Hepatocyte (in vitro differentiated cells): ENCODE data around the gene DR1. TPM values are rescaled to one million over a fixed set of nuclear protein-coding genes. Genes with fewer than 3 reads are reported as not detected.

ENCODE experiments used
- DNase-seq: peaks from one replicate; pipeline ENCODE4 v3.0.0-alpha.2; 2016; ENCODE audit warnings: low spot score
- H2AFZ ChIP-seq: fragments of 200-600 bp; sonication (generic); 2 replicates; pipeline ENCODE4 v1.6.0; 2016; ENCODE audit warnings: antibody characterized with exemption, mild to moderate bottlenecking
- H3K27ac ChIP-seq: fragments of 200-600 bp; sonication (generic); 2 replicates; pipeline ENCODE4 v1.5.1; 2016; ENCODE audit warnings: mild to moderate bottlenecking
- H3K27me3 ChIP-seq: fragments of 200-600 bp; sonication (generic); 2 replicates; pipeline ENCODE4 v1.6.1; 2016
- H3K36me3 ChIP-seq: fragments of 200-600 bp; sonication (generic); replicated peaks from 2 replicates; pipeline ENCODE4 v1.5.1; 2016; ENCODE audit warnings: low read depth; ENCODE audit not compliant: insufficient read depth
- H3K4me1 ChIP-seq: fragments of 200-600 bp; sonication (generic); 2 replicates; pipeline ENCODE4 v1.5.1; 2016; ENCODE audit warnings: mild to moderate bottlenecking, moderate library complexity; ENCODE audit not compliant: insufficient read depth
- H3K4me2 ChIP-seq: fragments of 200-600 bp; sonication (generic); 2 replicates; pipeline ENCODE4 v1.6.0; 2016
- H3K4me3 ChIP-seq: fragments of 200-600 bp; sonication (generic); 2 replicates; pipeline ENCODE4 v1.5.1; 2016; ENCODE audit warnings: mild to moderate bottlenecking
- H3K79me2 ChIP-seq: fragments of 200-600 bp; sonication (generic); 2 replicates; pipeline ENCODE4 v1.6.0; 2017; ENCODE audit warnings: mild to moderate bottlenecking
- H3K9me2 ChIP-seq: fragments of 200-600 bp; sonication (generic); replicated peaks from 2 replicates; pipeline ENCODE4 v1.6.0; 2017; ENCODE audit warnings: mild to moderate bottlenecking; ENCODE audit not compliant: insufficient read depth
- H3K9me3 ChIP-seq: fragments of 200-600 bp; sonication (generic); 2 replicates; pipeline ENCODE4 v1.5.1; 2016; ENCODE audit warnings: low read depth, mild to moderate bottlenecking
- H4K20me1 ChIP-seq: fragments of 200-600 bp; sonication (generic); 2 replicates; pipeline ENCODE4 v1.6.0; 2016; ENCODE audit warnings: mild to moderate bottlenecking; ENCODE audit not compliant: insufficient read depth, poor library complexity, severe bottlenecking
- CTCF ChIP-seq: fragments of 200-600 bp; sonication (generic); IDR thresholded peaks from 2 replicates; pipeline ENCODE4 v1.5.1; 2016; ENCODE audit warnings: antibody characterized with exemption, mild to moderate bottlenecking; ENCODE audit not compliant: poor library complexity
- EZH2 ChIP-seq: fragments of 200-600 bp; sonication (generic); IDR thresholded peaks from 2 replicates; pipeline ENCODE4 v1.6.1; 2016; ENCODE audit warnings: antibody characterized with exemption, mild to moderate bottlenecking, borderline replicate concordance
- EZH2phosphoT487 ChIP-seq: fragments of 200-600 bp; sonication (generic); IDR thresholded peaks from one replicate; pipeline ENCODE4 v1.6.1; 2018; ENCODE audit warnings: antibody characterized with exemption, mild to moderate bottlenecking, low read depth, moderate library complexity; ENCODE audit not compliant: unreplicated experiment, severe bottlenecking
- WGBS: methylation state at CpG from one replicate; pipeline ENCODE4 v1.1.6; 2016; ENCODE audit warnings: low lambda C conversion rate; ENCODE audit errors: missing lambda C conversion rate; 5-methylcytosine and 5-hydroxymethylcytosine counted together
- polyA plus RNA-seq: library from polyadenylated mRNA; unstranded; fragments of >200 nt; fragmentation: Nextera tagmentation; extraction: Ambion mirVana; gene quantifications from 2 replicates; pipeline ENCODE4 v1.2.1, GENCODE V29; 2016
- total RNA-seq: library from RNA; depleted of rRNA; stranded (reverse); fragments of >200 nt; gene quantifications from 2 replicates; pipeline ENCODE4 v1.2.3, GENCODE V29; 2014

Gene DR1
- total and polyA plus RNA-seq, 2 experiments from 2014 or later = 28.2 to 42.3 TPM

- Histone ChIP-seq H3K27ac (peak overlapping the region; percentile 99), H4K20me1 (peaks cover 19% of the 10 kb centered on the region), H3K4me1 (peaks cover 6% of the 10 kb centered on the region), H3K79me2 (peaks cover 62% of the 10 kb centered on the region), H3K36me3 (no peaks in the 10 kb centered on the region), H3K9me3 (no peaks in the 10 kb centered on the region), H3K4me2 (peak overlapping the region; percentile 84), H3K9me2 (no peaks in the 10 kb centered on the region), H3K4me3 (peak overlapping the region; percentile 63), H2AFZ (peak overlapping the region; percentile 89), H3K27me3 (no peaks in the 10 kb centered on the region)
- no peak for TF ChIP-seq EZH2
- no peak for TF ChIP-seq EZH2phosphoT487
- no peak for TF ChIP-seq CTCF
- DNase-seq = no peak
- WGBS = 23% methylated on average over 12 of the region's 12 CpGs
Measured at GRCh38 chr1:93344886-93345632, 648 bp upstream of the DR1 start.

GRCh38 chr1:93346421-93346993, 800 bp downstream of the DR1 start:
- H2AFZ ChIP-seq = peak overlapping the region; percentile 70
- H3K4me3 ChIP-seq = peak overlapping the region; percentile 88
- H3K9me2 ChIP-seq = no peaks in the 10 kb centered on the region
- DNase-seq = peak; percentile 39
- H3K27ac ChIP-seq = peak overlapping the region; percentile 99
- peaks cover 14% of the 10 kb centered on the region for H3K4me1 ChIP-seq
- no peaks in the 10 kb centered on the region for H3K36me3 ChIP-seq
- H3K9me3 ChIP-seq = no peaks in the 10 kb centered on the region
- peak overlapping the region; percentile 83 for H3K4me2 ChIP-seq
- 1% methylated on average over 22 of the region's 22 CpGs for WGBS
- peaks cover 19% of the 10 kb centered on the region for H4K20me1 ChIP-seq
- H3K79me2 ChIP-seq = peaks cover 77% of the 10 kb centered on the region
- TF ChIP-seq EZH2 (no peak), EZH2phosphoT487 (no peak), CTCF (no peak)
- no peaks in the 10 kb centered on the region for H3K27me3 ChIP-seq

DNA sequence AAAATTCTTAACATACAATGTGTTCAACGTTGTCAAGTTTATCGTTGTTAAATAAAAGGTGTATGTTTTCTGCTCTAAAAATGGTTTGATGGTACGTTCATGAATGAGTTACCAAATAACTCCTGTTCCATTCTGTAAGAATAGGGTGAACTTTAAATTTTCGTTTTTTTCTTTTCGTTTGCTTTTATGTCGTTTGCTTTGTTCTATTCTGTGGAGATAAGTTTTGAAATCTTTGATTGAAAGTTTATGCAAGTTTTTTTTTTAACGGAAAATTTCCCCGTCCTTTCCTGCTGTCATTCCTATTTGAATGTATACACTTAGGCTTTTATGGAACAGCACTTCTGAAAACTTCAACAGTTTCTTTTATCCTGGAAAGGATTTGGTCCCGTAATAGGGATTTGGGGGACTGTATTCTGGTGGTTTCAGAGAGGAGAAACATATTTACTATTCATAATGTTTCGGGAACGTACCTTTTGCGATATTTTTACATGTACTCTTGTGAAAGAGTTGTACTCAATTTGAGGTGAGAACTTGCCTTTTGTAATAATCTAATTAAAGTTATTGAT, 1.7 kb downstream of the DR1 start:
- Histone ChIP-seq H2AFZ (no peak overlapping the region), H3K36me3 (no peaks in the 10 kb centered on the region), H3K9me2 (no peaks in the 10 kb centered on the region), H3K27me3 (no peaks in the 10 kb centered on the region), H3K4me1 (peaks cover 14% of the 10 kb centered on the region), H3K9me3 (no peaks in the 10 kb centered on the region), H3K4me2 (peak overlapping the region; percentile 83), H4K20me1 (peaks cover 19% of the 10 kb centered on the region), H3K79me2 (peaks cover 86% of the 10 kb centered on the region), H3K27ac (peak overlapping the region; percentile 99), H3K4me3 (peak overlapping the region; percentile 88)
- 4% methylated on average over 12 of the region's 12 CpGs for WGBS
- no peak for DNase-seq
- TF ChIP-seq EZH2 (no peak), CTCF (no peak), EZH2phosphoT487 (no peak)
